Measurements from ENCODE around the gene TANC1. TPM values are rescaled to one million over a fixed set of nuclear protein-coding genes. Genes with fewer than 3 reads are reported as not detected.
A peak's percentile ranks its signal among the peaks of the same experiment; 100 is the strongest.

TANC1 gene
- total RNA-seq, 1 donor from 2014 or later: 56.9 TPM

DNA sequence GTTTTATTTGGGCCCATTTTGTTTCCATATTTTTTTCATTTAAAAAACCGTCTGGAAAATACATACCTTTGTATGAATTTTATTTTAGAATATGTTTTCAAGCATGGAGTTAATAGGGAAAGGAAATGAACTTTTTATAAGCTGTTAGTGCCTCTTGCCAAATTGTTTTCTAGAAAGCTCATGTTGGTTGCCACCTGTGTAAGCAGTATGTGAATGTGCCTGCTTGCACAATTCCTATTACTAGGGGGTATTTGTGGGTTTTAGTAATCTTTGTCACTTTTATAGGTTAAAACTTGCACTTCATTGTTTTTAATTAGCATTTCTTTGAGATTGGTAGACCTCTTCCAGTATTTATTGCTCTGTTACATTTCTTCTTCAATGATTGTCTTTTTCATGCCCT, 107.3 kb downstream of the TANC1 start:
- TF ChIP-seq, protein P1, sequence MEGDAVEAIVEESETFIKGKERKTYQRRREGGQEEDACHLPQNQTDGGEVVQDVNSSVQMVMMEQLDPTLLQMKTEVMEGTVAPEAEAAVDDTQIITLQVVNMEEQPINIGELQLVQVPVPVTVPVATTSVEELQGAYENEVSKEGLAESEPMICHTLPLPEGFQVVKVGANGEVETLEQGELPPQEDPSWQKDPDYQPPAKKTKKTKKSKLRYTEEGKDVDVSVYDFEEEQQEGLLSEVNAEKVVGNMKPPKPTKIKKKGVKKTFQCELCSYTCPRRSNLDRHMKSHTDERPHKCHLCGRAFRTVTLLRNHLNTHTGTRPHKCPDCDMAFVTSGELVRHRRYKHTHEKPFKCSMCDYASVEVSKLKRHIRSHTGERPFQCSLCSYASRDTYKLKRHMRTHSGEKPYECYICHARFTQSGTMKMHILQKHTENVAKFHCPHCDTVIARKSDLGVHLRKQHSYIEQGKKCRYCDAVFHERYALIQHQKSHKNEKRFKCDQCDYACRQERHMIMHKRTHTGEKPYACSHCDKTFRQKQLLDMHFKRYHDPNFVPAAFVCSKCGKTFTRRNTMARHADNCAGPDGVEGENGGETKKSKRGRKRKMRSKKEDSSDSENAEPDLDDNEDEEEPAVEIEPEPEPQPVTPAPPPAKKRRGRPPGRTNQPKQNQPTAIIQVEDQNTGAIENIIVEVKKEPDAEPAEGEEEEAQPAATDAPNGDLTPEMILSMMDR (conservative IDR thresholded peaks at IDR 0.05): no peak
- H3K9me3 Mint-ChIP-seq: no peaks in the 10 kb centered on the region
- peak overlapping the region; percentile 3 for H3K27ac Mint-ChIP-seq
- H3K4me3 Mint-ChIP-seq: no peak overlapping the region
- peaks cover 18% of the 10 kb centered on the region for H3K4me1 Mint-ChIP-seq (ENCODE audit: unreplicated experiment)
- H3K27me3 Mint-ChIP-seq: no peaks in the 10 kb centered on the region
- H3K36me3 Mint-ChIP-seq: peaks cover 12% of the 10 kb centered on the region
- DNase-seq (ENCODE audit: extremely low spot score, unreplicated experiment): no peak

DNA sequence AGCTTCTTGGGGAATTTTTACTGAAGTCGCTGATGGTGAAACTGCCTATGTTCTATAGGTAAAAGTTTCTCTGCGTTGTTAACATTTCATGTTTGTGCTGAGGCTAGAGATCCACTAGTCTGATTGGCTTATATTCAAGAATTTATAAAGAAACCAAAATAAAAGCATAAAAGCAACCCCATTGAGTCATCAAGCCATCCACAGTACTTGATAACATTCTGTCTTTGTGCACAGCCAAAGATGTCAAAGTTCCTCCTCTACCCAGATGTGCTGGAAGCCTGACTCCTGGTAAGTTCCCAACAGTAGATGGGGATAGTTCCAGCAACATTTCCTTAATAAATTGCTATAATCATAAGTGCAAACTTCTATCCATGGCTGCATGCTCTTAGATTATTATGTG, 107.8 kb downstream of the TANC1 start:
- Mint-ChIP-seq H3K4me1 (ENCODE audit: unreplicated experiment) (peaks cover 13% of the 10 kb centered on the region), H3K27ac (peak overlapping the region; percentile 3), H3K4me3 (no peak overlapping the region), H3K9me3 (no peaks in the 10 kb centered on the region), H3K27me3 (no peaks in the 10 kb centered on the region), H3K36me3 (peaks cover 12% of the 10 kb centered on the region)
- no peak for DNase-seq (ENCODE audit: extremely low spot score, unreplicated experiment)
- TF ChIP-seq, protein P1 (conservative IDR thresholded peaks at IDR 0.05): no peak

DNA sequence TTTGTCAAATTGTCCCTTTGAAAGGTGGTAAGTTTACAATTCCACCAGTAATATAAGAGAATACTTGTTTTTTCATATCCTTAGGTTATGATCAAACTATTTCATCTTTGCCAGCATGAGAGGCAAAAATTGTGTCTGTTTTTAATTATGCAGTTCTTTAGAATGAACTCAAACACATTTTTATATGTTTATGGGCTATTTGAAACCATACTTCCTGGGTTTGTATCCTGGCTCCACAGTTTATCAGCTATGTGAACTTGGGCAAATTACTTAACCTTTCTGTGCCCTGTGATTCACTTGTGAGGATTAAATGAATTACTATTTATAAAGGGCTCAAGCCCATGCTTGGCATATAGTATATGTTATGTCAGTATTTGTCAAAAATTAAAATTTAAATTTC, 109.4 kb downstream of the TANC1 start:
- Mint-ChIP-seq H3K4me3 (no peak overlapping the region), H3K27me3 (no peaks in the 10 kb centered on the region), H3K27ac (no peak overlapping the region)

DNA sequence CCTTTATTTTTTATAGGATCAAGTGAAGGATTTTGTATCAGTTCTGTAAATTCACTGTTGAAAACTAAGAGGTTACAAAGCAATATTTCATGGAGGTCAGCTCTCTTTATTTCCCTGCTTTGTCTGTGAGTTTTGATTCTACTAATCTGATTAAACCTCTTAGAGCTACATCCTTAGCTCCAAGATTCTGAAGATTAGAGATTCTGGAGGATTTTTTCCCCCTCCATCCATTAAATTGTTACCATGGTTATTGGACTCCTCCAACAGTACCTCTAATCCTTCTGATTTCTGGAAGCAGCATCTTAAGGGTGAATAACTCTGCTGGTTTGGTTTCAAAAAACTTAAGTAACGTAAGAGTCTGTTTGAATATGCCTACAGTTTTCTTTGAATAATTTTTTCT, 110.0 kb downstream of the TANC1 start:
- peaks cover 7% of the 10 kb centered on the region for H3K4me1 Mint-ChIP-seq (ENCODE audit: unreplicated experiment)
- TF ChIP-seq, protein P1 (conservative IDR thresholded peaks at IDR 0.05): no peak

More for the DNA sequence above, 109.4 kb downstream of the TANC1 start:
- peaks cover 6% of the 10 kb centered on the region for H3K4me1 Mint-ChIP-seq (ENCODE audit: unreplicated experiment)
- no peak for DNase-seq (ENCODE audit: extremely low spot score, unreplicated experiment)
- TF ChIP-seq, protein P1 (conservative IDR thresholded peaks at IDR 0.05): no peak
- peaks cover 12% of the 10 kb centered on the region for H3K36me3 Mint-ChIP-seq
- no peaks in the 10 kb centered on the region for H3K9me3 Mint-ChIP-seq

DNA sequence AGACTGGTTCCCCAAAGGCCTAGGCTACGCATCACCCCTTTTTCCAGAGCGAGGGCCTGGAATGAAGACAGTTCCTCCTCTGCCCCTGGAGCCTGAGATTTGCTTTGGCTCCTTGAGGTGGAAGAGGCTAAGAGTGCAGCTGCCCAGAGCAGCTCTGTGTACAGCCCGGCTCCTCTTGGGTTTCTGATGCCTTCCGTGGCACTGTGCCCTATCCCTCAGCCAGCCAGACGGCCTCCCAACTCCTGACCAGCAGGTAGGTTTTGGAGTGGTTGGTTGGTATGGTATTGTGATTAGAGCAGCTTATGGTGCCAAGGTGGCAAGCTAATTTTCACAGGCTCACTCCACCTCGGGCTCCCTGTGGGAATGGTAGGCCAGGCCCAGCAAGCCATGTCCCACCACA, 112.2 kb downstream of the TANC1 start:
- DNase-seq (ENCODE audit: extremely low spot score, unreplicated experiment): no peak
- peaks cover 12% of the 10 kb centered on the region for H3K36me3 Mint-ChIP-seq
- H3K27ac Mint-ChIP-seq: no peak overlapping the region
- H3K27me3 Mint-ChIP-seq: no peaks in the 10 kb centered on the region
- TF ChIP-seq, protein P1 (conservative IDR thresholded peaks at IDR 0.05): no peak
- peaks cover 4% of the 10 kb centered on the region for H3K9me3 Mint-ChIP-seq
- H3K4me1 Mint-ChIP-seq (ENCODE audit: unreplicated experiment): peaks cover 22% of the 10 kb centered on the region
- H3K4me3 Mint-ChIP-seq: no peak overlapping the region

More for the DNA sequence above, 110.0 kb downstream of the TANC1 start:
- no peak overlapping the region for H3K4me3 Mint-ChIP-seq
- peaks cover 12% of the 10 kb centered on the region for H3K36me3 Mint-ChIP-seq
- no peak for DNase-seq (ENCODE audit: extremely low spot score, unreplicated experiment)
- H3K9me3 Mint-ChIP-seq: no peaks in the 10 kb centered on the region
- no peak overlapping the region for H3K27ac Mint-ChIP-seq
- no peaks in the 10 kb centered on the region for H3K27me3 Mint-ChIP-seq

DNA sequence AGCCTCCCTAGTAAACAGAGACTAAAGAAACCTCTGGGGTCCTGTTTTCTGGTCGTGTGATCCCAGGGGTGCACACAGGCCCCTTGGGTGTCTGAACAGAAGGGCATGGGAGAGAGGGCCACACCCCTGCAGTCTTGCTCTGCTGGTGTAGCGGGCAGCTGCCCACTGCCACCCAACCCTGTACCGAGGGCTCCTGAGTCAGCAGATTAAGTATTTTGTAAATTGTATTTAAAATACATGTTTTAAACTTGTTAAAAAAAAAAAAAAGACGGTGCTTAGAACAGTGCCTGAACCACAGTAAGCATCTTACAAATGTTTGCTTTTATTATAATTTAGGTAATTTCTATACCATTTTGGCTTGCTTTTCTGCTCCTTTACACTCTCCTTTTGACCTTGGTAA, 113.7 kb downstream of the TANC1 start:
- Mint-ChIP-seq H3K27me3 (no peaks in the 10 kb centered on the region), H3K27ac (no peak overlapping the region), H3K36me3 (peaks cover 11% of the 10 kb centered on the region), H3K9me3 (peaks cover 4% of the 10 kb centered on the region), H3K4me1 (ENCODE audit: unreplicated experiment) (peaks cover 31% of the 10 kb centered on the region), H3K4me3 (no peak overlapping the region)
- TF ChIP-seq, protein P1 (conservative IDR thresholded peaks at IDR 0.05): no peak
- no peak for DNase-seq (ENCODE audit: extremely low spot score, unreplicated experiment)
